HG03571 (cell line): ENCODE results near the gene DIPK1C.

Source experiments
- ATAC-seq: cut with Tn5 transposase; IDR thresholded peaks from one replicate; pipeline ENCODE4 v1.9.1; 2021; ENCODE audit not compliant: unreplicated experiment

DIPK1C gene

GRCh38 chr18:74390900-74391299 is 66.2 kb downstream of the DIPK1C start:
- ATAC-seq, result no peak

GRCh38 chr18:74389991-74390390 is 67.1 kb downstream of the DIPK1C start:
- no peak for ATAC-seq

- ATAC-seq, result no peak
Observed at GRCh38 chr18:74389171-74389927, 67.8 kb downstream of the DIPK1C start.

GRCh38 chr18:74388227-74388626 is 68.9 kb downstream of the DIPK1C start:
- no peak for ATAC-seq

- no peak for ATAC-seq
Observed at GRCh38 chr18:74387383-74387782, 69.7 kb downstream of the DIPK1C start.
